GM19452 (cell line): Measurements from ENCODE around the gene EFCAB8.
"Not testable (repeated sequence)": the region's sequence is repeated elsewhere in the genome, so short reads cannot be mapped to it uniquely, and the experiment has no call there.

ENCODE experiments used
- ATAC-seq: cut with Tn5 transposase; IDR thresholded peaks from one replicate; pipeline ENCODE4 v1.9.1; 2021; ENCODE audit not compliant: unreplicated experiment

Gene EFCAB8

DNA sequence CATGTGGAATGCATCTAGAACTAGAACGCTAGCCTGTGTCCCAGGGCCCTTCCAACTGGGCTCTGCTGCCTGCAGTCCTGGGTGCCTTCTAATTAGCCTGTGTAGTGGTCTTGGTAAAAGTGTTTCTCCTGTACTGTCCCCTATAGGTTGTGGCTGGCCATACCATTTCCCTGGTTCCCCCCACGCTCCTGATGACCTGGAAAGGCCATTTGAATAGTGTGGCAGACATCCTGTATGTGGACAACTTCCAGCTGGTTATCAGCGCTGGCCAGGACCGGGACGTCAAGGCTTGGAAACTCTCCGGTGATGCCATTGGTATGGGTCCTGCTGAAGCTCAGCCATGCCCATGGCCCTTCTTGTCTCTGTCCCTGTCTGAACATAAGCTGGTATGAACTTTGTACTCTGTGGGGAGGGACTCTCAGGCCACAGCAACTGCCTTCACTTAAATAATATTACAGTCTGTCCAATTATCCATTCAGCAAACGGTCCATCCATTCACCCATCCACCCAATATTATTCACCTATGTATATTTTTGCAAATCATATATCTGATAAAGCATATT lies 84.8 kb downstream of the EFCAB8 start:
- no peak for ATAC-seq

DNA sequence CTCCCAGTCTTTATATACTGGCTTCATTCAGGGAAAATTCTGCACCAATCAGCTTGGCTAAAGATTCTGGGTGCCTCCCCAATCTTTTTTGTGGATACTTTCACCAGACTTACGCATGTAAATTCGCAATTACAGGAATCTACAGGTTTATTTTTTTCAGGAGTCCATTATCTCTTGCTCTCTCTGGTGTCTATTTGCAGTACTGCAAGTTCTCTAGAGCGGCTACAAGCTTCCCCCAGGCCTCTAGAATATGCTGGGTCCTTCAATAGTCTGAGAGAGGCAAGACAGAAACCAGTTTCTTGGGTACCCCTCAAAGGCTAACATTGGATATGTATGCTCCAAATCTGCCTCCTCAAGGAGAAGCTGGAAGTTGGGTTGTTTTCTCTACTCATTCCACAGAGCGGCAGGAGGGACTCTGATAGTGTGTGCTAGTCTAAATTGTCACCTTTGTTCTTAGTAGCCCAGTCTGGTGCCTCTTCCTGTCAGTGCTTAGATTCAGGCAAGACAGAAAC lies 87.0 kb downstream of the EFCAB8 start:
- ATAC-seq, result no peak

GRCh38 chr20:32946629-32947028 lies 87.9 kb downstream of the EFCAB8 start:
- ATAC-seq, result no peak

DNA sequence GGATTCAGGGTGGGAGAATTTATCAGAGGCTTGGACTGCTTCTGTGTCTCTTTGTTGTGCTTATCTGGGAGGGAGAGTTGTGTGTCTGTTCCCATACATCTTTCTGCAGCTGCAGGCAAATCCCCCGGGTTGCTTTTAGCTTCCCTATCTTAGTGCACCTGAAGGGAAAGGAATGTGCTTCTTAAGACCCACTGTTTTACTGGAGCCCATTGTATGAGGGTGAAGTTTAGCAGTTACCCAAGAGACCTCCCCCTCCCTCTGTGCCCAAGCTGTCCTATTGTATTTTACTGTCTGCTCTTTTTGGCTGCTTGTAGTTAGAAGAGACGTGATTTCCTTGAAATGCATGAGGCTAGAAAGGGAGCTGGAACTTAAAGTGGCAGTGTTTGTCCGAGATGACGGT lies 91.8 kb downstream of the EFCAB8 start:
- ATAC-seq, result not testable (repeated sequence)

GRCh38 chr20:32957459-32957858 lies 98.7 kb downstream of the EFCAB8 start:
- no peak for ATAC-seq

GRCh38 chr20:32958574-32958973 lies 99.9 kb downstream of the EFCAB8 start:
- no peak for ATAC-seq

- no peak for ATAC-seq
These were observed 100.9 kb downstream of the EFCAB8 start for GRCh38 chr20:32959351-32960221.

DNA sequence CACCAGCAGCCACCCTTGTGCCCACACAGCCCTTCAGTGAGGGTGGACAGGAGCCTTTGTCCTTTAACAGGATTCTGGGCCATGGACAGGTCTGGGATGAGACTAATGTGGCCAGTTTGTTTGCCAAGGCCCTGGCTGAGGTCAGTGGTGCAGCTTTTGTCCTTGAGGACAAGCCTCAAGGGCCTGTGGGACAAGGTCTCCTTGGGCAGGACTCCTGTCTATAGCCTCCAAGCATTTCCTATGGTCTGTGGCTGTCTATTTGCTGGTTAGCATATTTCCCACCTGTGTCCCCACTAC lies 101.4 kb downstream of the EFCAB8 start:
- ATAC-seq, result no peak

DNA sequence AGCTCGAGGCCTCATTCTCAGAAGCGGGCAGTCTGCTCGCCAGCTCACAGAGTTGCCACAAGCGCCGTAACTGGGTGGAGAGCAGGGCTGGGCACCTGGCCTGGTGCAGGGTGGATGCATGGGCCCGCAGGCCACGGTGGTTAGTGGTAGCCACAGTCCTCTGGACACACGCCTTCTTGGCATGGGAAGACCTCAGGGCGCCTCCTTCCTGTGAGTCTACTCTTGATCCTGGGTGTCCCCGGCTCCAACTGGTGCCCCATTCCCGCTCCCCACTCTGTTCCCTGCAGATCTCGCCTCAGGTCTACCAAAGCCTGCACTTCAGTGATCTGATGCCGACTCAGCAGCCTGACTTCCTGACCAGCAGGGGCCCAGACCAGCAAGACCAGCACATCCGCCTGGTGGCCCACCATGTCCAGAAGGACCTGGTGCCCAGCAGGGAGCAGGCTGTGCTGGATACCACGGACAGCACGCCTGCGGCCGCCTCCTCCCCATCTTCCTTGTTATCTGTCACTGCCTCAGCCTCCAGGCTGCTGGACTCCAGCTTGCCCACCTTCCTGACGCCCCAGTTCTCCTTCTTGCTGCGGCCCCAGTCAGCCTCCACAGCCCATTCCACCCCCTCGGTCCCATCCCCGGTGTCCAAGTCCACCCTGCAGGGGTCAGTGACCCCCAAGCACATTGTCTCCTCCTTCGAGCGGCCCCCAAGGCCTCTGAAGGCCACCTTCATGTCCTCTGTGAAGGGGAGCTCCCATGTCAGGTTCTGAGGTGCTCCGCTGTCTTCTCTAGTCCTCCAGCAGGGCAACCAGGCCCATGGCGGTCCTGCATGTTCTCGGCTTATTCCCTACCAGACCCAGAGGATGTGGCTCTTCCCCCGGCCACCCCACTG lies 102.4 kb downstream of the EFCAB8 start:
- ATAC-seq, result no peak

DNA sequence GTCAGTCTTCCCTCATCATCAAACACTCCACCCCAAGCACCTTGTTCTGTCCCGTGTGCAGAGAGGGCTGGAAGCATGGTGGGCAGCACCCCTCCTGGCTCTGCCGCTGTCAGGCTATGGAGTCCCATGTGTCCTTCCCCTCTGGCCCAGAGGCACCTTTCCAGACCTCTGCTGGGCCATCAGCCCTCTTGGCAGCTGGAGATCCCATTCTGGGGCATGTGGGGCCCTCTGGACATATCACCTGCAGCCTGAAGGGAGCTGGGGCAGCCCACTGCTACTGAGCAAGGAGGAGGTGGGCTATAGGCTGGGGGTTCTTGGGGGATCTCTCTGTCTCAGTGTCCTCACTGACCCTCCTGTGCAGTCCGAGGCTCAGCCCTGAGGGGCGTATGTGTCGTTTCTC lies 103.3 kb downstream of the EFCAB8 start:
- no peak for ATAC-seq

DNA sequence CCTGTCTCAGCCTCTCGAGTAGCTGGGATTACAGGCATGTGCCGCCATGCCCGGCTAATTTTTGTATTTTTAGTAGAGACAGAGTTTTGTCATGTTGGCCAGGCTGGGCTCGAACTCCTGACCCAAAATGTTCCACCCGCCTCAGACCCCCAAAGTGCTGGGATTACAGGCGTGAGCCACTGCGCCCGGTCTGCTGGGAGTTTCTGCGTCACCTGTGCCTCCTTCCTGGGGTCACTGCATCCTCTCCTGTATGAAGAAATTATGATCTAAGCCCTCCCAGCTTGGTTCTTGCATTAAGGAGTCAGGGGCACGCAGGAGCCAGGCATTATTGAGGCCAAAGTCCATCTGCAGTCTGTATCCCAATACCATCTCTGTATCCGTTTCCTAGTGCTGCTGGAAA lies 103.9 kb downstream of the EFCAB8 start:
- ATAC-seq, result not testable (repeated sequence)

GRCh38 chr20:32963176-32963575 lies 104.5 kb downstream of the EFCAB8 start:
- ATAC-seq, result no peak

GRCh38 chr20:32964575-32964974 lies 105.9 kb downstream of the EFCAB8 start:
- ATAC-seq, result no peak

- no peak for ATAC-seq
These were observed 106.4 kb downstream of the EFCAB8 start for GRCh38 chr20:32965115-32965514.

- no peak for ATAC-seq
These were observed 107.1 kb downstream of the EFCAB8 start for GRCh38 chr20:32965581-32966373.

DNA sequence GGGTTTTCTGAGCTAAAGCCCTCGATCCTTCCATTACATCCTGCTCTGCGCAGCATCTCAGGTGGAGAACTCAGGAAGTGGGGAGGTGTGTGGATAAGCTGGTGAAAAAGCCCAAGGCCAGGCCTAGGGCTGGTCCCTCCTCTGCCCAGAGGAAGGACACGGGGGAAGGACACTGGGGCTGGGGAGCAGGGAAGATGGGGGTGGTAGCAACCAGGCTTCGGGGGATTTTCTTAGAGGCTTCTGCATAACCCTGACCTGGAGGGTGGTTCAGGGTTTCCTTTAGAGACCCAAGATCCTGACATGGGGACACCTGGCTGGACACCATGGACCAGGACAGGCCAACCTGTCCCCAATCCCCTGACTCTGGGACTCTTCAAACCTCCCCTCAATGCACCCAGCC lies 107.7 kb downstream of the EFCAB8 start:
- ATAC-seq, result no peak

DNA sequence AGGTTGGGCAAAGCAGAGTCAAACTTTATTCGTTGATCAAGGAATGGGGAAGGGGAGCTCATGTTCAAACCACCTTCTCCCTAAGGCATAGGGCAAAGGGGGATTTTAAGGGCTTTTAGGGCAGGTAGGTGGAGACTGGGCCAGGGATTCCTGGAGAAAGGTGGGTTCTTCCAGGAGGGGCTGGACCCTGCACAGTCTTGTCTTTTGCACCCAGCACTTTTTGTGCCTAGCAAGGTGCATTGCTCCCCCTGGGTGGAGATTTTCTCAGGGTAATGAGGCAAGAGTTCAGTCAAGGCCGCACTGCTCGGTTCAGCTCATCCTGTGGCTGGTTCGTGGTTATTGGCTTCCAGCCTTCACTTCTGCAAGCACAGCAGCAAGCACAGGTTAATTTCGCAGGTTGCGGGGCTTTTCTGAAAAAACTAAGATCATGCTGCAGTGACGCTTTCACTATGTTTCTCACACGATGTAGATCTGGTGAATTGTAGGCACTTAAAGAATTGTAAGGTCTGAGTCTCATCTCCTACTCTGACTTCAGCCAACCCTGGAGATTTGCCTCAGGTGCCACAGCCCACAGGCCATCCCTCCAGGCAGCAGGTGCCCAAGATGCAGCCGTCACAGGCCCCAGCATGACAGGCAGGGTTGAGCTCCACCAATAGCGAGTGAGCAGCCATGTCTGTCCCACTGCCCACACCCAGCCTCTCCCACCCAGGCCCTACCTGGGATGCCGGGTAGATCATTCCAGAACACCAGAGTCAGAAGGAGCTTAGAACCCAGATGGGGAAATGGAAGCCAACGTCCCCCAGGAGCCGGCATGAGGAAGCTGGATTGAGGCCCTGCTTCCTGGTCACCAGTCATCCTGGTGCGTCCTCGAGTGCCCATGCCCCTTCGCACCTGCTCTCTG lies 108.4 kb downstream of the EFCAB8 start:
- no peak for ATAC-seq

- ATAC-seq, result no peak
These were observed 109.3 kb downstream of the EFCAB8 start for GRCh38 chr20:32967961-32968457.

GRCh38 chr20:32968478-32969241 lies 109.9 kb downstream of the EFCAB8 start:
- no peak for ATAC-seq
